ENCODE data around the gene LMTK2.
"Not testable (repeated sequence)": the region's sequence is repeated elsewhere in the genome, so short reads cannot be mapped to it uniquely, and the experiment has no call there.

The LMTK2 gene

DNA sequence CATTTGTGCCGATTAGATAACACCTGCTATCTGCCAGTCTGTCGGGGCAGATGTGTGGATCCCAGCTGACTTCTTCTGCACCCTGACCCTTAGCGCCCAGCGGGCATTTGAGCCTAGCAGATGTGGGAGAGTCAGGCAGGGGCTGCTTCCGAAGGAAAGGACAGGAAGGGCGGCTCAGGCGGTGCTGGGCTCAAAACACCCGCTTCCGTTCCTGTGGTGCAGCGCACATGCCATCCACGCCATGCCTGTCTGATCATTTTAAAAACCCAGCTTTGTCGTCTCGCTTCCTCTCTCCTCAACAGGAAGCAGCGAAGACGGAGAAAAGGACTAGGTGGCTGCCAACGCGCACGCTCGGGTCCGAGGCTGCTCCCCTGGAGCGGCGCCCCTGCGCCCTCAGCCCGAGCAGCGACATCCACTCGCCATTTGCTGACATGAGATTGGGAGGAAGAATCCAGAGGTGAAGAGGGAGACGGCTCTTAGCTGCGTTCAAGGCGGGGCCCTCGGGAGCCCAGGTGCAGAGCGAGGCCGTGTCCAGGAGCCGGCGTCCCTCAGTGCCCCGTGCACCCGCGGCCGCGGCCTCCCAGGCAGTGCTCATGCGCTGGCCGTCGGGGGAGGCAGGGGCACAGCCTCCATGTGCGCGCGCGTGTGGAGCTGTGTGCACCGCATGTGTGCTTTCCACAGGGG, 98.6 kb downstream of the LMTK2 start:
- DNase-seq, result no peak

DNA sequence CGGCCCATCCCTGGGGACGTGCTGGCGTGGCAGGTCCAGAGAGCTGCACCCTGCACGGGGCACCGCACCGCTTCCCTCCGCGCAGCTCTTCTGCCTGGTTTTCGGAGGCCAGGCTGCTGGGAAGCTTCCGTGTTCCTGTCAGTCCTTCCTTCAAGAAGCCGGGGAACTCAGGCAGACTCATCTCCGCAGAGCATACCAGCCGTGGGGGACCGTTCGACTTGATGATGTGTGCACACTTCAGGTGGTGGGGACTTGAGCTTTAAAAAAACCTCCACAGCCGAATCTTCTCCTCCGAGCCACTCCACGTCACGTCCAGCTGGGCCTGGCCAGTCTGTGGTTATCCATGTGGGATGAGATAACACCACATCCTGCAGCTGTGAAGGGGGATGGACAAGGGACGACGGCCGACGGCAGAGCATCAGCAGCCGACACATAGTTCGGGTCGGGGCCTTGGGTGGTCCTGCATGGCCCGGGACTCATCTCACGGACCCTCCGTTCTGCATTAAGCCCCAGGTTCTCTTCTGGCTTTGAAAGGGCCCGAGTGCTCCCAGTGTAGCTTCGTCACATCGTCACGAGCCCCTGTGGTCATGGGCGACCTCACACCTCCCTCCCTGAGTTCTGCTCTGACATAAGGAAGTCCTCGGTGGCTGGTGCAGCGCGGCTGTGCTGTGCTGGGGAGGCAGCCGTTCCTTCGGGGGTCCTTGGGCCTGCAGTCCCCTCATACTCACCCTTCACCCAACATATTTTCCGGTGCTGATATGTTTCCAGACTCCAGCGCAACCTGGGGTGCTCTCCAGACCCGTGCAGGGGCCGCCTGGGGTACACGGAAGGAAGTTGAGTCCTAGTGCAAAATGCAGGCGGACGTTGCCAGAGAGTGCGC, 100.0 kb downstream of the LMTK2 start:
- no peak for DNase-seq

DNA sequence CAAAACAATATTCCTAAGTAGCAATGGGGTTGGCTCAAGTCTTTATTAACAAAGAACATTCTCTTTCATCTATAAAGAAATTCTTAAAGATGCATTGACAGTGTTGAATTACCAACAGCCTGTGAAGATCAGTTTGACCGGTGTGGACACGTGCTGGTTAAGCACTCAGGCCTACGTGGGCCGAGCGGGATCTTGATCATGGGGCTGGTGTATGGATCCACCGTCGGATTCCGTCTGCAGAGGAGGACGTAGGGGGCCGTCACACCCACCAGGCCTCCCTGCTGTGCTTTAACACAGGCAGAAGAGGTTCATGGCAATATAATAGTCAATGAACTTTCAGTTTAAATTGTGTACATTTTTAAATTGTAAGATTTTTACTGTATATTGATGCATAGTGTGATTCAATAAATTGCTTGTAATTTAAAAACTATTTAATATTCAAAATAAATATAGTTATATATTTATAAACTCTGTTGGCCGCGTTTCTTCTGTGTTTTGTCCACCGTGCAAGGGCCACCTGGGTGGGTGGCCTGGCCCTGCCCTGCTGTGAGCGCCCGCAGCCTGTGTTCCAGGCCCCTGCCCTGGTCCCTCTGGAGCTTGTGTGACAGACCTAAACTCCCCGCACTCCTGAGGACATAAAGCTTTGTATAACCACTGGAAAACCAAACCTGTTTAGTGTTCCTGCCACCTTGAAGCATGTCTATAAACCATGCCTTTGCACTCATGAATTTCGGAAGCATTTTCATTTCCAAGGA, 102.7 kb downstream of the LMTK2 start:
- no peak for DNase-seq

DNA sequence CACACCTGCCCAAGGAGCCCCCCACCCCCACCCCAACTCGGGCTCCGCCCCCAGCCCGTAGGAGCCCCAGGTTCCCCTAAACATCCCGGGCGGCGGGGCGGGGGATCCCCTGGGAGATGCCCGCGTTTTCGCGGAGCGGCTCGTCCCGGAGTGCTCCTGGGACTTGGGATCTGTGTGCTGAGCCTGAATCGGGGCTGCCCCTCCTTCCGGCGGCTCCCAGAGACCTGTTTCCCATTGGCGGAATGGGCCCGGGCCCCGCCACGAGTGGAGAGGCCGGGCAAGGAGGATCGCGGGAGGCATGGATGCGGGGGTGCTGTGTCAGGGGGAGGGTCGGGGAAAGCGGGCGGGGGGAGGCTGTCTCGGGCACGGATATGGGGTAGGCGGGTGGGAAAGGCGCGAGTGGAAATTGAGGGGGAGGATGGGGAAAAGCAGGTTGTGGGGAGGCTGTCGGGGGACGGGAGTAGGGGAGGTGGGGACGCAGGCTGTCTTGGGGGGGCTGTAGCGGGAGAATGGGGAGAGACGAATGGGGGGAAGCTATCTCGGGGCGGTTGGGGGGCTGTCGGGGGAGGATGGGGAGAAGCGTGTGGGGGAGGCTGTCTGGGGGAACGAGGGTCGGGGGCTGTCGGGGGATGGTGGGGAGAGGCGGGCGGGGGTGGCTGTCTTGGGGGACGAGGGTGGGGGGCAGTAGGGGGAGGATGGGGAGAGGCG, 104.0 kb downstream of the LMTK2 start:
- DNase-seq, result no peak

DNA sequence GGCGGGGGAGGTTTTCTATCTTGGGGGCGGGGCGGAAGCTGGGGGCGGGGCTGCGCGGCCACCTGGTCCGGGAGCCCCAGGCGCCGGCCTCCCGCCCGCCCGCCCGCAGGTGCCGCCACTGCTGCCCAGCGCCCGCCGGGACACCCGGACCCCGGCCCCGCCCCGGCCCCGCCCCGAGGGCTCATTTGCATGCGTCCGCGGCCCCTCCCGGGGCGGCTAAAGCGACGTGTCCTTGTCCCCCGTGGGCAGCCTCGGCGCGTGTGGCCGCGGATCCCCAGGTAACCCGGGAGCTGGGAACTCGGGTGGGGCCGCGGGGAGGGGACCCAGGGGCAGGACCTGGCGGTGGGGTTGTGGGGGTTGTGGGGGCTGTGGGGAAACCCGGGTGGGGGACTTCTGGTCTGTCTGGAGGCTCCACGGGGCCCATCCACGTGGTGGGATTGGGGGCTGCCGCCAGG, 104.6 kb downstream of the LMTK2 start, which contains the start of gene BHLHA15:
Gene BHLHA15 (plus strand): TSS at position 219 of the 455 bp plus-strand sequence. CDS start 871 bp downstream, outside the sequence.
- DNase-seq, result no peak

DNA sequence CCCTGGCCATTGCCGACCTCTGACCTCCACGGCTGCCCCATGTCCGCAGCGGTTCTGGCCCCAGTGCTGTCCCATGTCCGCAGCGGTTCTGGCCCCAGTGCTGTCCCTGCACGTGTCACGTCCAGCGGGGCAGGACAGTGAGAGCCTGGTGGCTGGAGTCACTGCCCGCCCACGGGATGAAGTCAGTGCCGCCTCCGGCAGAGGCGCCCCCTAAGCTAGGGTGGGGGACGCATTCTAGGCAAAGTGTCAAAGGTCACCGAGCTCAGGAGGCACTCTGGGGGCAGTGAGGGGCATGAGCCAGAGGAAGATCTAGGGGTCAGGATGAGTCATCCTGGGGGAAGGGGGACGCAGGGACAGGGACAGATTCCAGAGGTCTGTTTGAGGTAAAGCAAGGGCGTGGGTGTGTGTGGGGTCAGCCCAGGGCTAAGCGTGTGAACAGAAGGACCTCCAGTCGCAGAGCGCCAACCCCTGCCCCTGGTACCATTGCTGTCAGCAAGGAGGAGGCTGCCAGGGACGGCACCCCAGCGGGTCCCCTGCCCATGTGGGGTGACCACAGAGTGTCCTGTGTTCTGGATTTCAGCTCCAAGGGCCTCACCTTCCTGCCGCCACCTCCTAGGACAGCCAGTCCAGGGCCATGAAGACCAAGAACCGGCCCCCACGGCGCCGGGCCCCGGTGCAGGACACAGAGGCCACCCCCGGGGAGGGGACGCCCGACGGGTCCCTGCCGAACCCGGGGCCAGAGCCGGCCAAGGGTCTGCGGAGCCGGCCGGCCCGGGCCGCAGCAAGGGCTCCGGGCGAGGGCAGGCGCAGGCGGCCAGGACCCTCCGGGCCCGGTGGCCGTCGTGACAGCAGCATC, 105.2 kb downstream of the LMTK2 start:
- DNase-seq, result no peak

DNA sequence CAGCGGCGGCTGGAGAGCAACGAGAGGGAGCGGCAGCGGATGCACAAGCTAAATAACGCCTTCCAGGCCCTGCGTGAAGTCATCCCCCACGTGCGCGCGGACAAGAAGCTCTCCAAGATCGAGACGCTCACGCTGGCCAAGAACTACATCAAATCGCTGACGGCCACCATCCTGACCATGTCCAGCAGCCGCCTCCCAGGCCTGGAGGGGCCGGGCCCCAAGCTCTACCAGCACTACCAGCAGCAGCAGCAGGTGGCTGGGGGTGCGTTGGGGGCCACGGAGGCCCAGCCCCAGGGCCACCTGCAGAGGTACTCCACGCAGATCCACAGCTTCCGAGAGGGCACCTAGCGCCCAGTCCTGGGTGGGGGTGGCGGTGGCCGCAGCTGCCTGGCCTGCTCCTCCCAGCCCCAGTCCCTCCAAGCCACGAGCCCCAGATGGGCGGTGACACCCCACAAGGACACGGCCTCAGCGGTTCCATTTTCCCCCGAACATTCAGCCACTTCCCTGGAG, 105.9 kb downstream of the LMTK2 start:
- no peak for DNase-seq

DNA sequence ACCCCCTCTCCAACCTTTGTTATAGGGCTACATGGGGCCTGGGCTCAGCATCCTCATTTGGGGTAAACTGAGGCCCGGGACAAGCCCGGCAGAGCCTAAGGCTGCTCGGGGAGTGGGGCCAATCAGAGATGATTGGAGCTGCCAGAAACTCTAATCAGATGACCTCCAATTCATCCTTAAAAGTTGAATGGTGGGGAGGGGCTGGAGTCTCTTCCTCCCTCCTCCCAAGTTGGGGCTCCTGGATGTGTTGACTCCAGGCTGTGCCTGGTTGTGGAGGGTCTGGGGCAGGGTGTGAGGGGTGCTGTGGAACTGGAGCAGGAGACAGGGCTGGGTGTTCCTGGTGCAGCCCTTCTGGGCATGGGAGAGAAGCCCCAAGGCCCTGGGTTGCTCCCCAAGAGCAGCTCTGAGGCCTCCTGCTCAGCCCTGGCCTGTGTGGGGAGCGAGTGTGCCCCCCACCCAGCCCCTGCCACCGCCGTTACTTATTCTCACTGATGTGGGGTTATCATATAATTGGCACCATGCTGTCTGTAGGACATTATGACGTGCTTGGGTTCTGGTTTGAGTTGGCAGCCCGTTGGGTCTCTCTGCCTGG, 106.7 kb downstream of the LMTK2 start:
- no peak for DNase-seq

DNA sequence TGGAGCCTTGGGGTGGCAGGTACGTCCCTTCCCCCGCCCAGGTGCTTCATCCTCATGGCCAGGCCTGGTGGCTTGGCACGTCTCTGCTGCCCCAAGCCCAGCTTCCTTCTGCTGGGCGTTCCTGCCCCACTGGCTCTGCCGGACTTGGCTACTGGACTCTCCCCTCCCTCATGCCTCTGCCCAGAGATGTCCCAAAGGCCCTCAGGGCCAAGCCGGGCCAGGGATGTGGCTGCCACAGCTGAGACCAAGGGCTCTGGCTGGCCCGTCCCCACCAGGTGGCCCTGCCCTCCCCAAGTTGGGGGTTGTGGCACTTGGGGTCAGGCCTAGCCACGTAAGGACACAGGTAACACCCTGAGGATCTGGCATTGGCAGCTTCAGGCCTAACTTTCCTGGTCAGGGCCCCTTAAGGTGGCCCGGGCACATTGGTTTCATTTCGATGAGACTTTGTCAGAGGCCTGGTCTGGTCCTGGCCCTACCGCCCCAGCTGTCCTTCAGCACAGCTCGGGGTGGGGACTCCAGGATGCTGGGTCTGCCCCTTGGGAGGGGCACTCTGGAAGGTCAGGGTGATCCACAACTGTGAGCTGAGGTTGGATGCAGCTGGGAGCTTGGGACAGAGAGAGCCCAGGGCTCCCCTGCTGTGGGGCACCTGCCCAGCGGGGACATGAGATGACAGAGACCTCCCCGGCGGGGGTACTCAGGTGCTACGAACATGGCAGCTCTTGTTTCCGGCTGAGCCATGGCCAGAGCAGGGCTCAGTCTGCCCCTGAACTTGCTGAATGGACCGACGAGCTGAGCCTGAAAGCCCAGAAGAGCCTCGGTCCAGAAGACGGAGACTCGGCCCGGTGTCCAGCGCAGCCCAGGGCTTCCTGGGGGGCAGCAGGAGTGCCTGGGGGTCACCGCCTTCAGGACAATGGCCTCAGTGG, 107.5 kb downstream of the LMTK2 start:
- no peak for DNase-seq

DNA sequence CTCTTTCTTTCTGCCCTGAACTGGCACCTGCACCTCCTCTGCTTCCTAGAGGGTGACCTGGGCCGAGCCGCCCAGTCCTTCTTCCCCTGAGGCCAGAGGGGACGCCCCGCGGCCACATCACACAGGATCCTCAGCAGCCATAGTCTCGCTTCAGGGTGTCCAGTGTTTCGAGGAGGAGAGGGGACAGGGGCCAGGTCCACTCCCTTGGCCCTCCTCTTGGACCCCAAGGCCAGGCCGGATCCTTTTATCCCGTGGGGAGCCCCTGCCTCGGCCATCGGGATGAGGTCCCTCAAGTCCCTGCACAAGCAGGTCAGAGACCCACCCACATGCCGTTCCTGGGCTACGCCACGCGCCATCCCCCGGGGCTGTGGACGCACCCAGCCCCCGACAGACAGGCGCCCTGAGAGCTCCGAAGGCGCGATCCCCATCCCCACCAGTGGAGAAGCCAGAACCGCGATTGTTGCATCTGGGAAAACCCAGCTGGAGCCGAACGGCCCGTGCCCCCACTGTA, 108.2 kb downstream of the LMTK2 start:
- DNase-seq, result no peak

DNA sequence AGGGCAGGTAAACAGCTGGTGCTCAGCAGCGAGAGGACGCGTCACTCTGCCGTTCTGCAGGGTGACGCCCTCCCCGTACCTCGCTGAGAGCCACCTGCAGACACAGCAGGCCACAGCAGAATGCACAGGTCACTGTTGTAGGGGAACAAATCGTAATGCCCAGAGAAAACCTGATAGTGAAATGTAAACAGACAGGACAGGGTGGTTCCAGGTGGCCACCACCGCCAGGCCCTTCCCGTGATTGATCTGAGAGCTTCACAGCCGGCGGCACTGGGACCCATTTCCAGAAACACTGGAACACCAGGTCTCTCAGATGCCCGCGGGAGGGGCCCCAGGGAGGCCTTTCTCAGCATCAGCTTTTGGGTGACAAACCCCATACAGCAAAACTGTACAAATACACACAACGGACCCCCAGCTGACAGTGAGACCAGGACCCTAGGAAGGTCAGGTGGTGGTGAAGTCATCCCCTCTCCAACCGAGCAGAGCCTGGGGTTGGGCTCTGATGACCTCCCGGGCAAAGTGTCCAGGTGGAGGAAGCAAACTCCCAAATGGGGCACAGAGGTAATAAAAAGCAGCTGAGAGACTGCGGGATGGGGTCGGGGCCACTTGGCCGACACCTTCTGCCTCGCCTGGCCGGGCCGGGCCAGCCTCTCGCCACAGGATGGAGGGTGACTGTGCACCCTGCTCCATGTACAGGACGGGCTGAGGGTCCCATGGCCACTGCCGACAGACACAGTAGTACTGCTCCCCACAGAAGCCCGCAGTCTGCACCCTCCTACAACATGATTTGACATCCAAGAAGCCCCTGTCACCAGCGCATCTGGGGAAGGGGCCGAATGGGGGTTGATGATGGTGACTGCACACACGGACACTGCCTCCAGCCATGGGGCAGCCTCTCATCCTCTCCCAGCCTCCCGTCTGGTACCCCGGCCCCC, 109.2 kb downstream of the LMTK2 start:
- no peak for DNase-seq

DNA sequence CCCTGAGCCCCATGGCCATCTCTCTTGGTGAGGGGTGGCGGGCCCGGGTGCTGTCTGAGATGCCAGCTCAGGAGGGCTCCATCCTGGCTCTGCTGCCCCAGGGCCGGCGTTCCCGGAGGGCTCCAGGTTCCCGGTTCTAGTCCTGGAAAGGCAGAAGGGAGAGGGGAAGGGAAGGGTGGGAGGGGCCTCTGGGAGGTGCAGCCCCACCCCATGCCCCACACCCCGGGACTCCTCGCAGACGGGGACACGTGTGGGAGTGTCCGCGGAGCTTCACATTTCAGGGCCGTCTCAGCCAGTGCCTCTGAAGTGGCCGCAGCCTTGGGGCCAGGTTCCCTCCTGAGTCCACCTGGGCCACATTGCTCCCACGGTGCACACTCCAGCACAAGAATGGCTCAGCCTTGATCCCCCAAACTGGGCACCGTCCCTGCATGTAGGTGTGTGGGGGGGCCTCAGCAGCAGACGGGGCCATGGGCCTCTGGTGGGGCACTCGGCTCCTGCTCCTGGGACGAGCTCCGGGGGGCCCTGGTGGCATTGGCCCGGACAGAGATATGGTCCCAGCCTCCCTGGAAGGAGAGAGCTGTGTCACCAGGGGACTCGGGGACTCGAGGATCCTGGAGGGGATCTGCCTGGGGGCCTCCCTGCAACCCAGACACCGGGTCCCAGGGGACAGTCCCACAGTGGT, 110.4 kb downstream of the LMTK2 start:
- DNase-seq, result no peak

DNA sequence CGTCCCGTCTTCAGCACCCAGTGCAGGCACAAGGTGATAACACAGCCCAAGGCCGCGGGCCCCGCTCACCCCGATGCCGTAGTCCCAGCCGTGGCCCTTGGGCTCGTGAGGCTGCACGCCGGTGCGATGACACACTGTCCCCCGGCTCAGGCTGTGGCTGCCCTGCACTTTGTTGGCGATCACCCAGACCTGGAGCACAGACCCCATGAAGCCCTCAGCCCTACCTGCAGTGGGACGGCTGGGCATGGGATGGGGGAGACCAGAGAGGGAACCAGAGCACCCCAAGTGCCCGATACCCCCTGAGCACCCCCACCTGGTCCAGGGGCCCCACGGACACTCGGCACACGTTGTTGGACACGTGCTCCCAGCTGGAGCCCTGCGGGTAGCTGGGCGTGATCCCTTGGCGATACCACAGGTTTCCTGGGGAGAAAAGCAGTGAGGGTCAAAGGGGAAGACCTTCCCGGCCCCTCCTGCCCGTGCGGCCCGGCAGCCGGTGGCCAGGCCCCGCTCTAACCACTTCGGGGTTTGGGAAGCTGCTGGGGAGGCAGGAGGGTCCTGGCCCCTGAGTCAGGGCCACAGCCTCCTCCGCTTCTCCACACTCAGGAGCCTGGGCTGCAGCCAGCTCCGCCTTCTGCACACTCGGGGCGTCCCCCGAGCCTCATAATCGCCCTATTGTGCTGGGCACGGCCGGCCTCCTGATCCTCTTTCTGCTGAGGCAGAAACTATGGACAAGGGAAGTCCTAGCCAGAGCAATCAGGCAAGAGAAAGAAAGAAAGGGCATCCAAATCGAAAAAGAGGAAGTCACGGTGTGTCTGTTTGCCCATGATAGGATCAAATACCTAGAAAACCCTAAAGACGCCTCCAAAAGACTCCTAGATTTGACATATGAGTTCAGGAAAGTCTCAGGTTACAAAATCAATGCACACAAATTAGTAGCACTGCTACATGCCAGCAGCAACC, 111.2 kb downstream of the LMTK2 start:
- DNase-seq, result no peak

DNA sequence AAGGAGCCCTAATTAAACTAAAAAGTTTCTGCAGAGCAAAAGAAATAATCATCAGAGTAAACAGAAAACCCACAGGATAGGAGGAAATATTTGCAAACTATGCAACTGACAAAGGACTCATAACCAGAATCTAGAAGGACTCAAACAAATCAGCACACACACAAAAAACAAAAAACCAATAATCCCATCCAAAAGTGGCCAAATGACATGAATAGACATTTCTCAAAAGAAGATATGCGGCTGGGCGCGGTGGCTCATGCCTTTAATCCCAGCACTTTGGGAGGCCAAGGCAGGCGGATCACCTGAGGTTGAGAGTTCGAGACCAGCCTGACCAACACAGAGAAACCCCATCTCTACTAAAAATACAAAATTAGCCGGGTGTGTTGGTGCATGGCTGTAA, 112.7 kb downstream of the LMTK2 start:
- DNase-seq, result not testable (repeated sequence)

DNA sequence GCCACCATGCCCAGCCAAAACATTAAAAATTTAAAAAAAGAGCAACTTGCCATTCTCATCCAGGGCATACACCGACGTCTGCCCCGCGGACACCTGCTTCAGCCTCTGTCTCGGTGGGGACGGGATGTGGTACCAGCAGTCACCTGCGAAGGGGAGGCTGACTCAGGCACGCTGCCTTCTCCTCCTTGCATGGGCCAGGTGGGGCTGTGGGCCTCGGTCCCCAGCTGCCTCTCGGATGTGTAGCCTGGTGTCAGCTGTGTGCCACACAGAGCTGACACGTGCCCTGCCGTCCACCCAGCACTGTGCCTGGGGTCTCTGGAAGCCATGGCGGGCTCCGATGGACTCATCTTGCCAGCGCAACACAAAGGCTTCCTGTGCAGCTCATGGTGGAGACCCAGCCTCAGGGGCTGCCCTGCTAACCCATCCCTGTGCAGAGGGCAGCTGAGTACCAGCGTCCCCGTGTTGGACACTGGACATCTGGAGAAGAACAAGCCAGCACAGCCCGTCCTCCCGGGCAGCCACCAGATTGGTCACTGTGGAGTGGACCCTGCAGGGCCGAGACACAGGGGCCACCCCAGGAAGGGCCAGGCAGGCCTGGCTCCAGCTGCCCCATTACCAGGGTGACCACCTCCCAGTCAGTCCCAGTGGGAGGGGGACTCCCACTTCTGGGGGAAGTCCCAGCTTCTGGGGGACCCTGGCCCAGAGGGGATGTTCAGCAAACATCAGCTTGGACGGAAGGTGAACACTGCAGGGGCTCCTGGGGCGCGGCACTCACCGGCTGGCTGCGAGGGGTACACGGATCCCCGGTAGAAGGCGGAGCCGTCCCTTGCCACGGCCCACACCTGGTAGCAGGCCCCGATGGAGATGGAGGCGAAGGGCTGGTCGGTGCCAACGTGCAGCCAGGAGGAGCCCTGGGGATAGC, 115.2 kb downstream of the LMTK2 start:
- DNase-seq, result no peak
